Muscle of arm (tissue), 12 donors: ENCODE results near the gene RAPGEF3. TPM values are rescaled to one million over a fixed set of nuclear protein-coding genes. Genes with fewer than 3 reads are reported as not detected.

Source experiments
- DNase-seq: peaks from one replicate; pipeline ENCODE4 v3.0.0-alpha.2; 2013
- polyA plus RNA-seq, 12 donors: library from polyadenylated mRNA; unstranded; fragments of 120-200 nt; gene quantifications; one replicate each; pipeline ENCODE4 v1.2.1, GENCODE V29; 2013; ENCODE audit not compliant: insufficient read length in 12 of 12

Gene RAPGEF3
- polyA plus RNA-seq, 12 donors = 7.9 to 17.9 (median 11.0) TPM; not detected in 1

GRCh38 chr12:47722136-47722834 is 36.4 kb downstream of the RAPGEF3 start:
- no peak for DNase-seq

DNA sequence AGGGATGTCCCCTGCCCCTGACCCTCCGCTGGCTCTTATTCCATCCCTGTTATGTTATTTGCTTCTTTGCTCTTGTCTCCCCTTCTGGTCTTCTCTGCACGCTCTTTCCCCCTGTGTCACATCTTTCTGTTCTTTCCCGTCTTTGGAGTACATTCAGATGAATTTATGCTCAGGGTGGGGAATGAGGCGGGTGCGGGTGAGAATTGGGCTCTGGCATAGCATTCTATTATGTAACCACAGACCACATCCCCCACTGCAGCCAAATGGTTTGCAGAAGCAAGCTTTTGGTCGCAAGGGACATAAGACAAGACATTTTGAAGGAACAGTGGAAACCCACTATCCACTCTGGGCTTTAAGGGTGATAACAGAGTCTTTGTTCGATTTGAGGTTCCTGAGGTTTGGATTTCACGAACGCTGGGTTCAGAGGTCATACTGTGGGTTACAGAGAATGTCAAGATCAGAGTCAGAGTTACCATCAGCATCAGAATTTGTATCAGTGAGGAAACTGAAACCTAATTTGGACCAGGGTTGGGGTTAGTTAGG is 37.2 kb downstream of the RAPGEF3 start:
- no peak for DNase-seq

DNA sequence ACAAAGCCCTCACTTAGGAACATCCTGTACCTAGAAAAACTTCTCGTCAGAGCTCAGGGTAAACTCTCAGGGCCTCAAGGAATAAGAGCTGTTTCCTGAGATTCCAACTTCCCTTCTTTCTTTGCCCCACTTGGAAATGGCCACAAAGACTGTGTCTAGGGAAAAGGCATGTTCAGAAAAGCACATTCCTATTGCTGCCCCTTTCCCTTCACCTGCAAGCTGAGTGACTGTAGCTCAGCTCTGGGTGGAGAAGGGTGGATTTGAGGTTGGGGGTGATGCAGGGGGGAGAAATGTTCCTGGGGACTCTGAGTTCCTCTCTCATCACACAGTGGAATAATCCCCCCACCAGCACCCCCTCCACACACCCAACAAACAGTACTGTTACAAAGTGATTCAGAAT is 40.1 kb downstream of the RAPGEF3 start:
- DNase-seq = no peak

GRCh38 chr12:47717443-47718193 is 41.1 kb downstream of the RAPGEF3 start:
- DNase-seq = peak; percentile 84

DNA sequence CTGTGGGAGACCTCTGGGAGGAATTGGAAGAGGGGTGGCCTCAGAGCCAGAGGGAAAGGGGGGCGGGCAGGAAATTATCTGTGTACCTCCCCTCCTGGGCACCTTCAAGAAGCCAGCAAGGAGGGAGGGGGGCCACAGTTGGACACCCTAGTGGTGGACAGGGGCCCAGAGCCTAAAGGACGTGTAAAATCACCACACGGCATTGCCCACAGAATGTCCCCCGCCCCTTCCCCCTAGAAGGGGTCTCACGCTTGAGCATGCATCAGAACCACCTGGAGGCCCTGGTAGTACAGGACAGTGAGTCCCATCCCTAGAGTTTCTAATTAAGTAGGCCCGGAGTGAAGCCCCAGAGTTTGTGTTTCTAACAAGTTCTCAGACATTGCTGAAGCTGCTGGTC is 41.6 kb downstream of the RAPGEF3 start:
- no peak for DNase-seq

- no peak for DNase-seq
Observed at GRCh38 chr12:47715877-47716548, 42.7 kb downstream of the RAPGEF3 start.

- peak; percentile 87 for DNase-seq
Observed at GRCh38 chr12:47715393-47715876, 43.2 kb downstream of the RAPGEF3 start.

DNA sequence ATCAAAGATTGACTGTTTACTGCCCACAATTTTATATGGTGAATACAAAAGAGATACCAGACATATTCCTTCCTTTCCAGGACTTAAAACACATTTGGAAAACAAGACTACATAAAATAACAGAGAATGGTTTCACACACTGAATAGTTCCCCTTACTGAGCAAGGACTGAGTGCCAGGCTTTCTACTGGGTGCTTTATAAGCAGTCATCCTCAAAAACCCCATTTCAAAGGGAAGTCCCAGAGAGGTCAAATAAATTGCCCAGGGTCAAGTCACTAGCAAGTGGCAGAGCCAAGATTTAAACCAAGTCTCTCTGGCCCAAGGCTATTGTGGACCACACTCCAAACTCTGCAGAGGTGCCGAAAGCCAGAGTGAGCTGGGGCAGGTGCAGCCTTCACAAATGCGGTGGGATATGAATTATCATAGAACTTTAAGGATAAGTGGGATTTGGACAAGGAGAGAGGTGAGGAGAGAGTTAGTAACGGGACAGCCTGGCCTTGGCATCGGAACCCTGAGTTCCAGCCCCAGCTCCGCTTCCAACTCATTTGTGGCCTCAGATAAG is 43.8 kb downstream of the RAPGEF3 start:
- no peak for DNase-seq

DNA sequence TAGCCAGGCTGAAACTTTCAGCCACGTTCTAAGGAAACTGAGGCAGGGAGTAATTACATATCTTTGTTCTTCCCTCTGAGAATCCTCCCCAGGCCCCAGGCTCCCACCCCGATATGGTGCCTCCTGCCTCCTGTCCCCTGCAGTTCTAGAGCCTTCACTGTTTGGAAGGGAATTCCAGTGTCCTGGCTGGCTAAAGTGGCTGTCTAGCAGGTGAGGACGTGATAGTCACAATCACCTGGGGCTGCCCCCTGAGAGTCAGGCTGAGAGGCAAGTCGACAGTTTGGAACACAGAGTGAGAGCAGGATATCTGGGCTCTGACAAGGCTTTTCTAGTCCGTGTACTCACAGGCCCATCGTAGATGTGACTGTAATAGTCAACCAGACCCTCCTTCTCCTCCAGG is 46.5 kb downstream of the RAPGEF3 start:
- DNase-seq = no peak

DNA sequence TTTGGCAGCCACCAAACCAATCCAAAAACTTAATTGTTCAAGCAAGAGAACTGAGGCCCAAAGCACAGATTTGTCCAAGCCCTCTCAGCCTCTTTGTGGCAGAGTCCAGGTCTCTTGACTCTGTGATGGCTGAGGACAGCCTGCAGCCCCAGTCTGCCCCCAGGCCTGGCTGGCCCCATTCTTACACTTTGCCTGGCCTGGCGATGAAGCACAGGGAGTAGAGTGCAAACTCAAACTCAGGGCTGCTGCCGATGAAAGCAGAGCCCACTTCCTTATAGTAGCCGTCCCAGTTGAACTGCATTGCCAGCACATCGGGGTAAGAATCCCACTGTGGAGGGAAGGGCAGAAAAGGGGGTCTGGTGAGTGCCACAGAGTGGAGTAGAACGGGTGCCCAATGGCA is 47.2 kb downstream of the RAPGEF3 start:
- no peak for DNase-seq

- DNase-seq = no peak
Observed at GRCh38 chr12:47710278-47710677, 48.4 kb downstream of the RAPGEF3 start.

DNA sequence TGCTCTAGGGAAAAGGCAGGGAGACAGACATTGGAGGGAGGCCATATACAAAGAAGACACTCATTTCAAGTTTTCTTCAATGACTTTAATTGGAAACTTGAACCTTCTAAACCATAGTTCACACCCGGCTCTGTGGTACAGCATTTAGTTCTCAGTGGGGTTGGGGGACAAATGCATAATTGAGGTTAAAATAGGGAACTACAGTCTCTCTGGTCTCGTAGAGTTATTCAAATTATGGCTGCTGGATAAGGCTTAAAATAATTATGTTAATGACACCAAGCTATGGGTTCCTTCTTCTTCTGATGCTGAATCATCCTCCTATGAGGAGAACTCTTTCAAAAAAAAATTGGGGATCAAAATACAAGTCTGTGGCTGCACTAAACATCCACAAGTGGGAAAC is 49.0 kb downstream of the RAPGEF3 start:
- no peak for DNase-seq

GRCh38 chr12:47709237-47709636 is 49.4 kb downstream of the RAPGEF3 start:
- no peak for DNase-seq

GRCh38 chr12:47707905-47708543 is 50.7 kb downstream of the RAPGEF3 start:
- no peak for DNase-seq

GRCh38 chr12:47707355-47707754 is 51.3 kb downstream of the RAPGEF3 start:
- DNase-seq = no peak

DNA sequence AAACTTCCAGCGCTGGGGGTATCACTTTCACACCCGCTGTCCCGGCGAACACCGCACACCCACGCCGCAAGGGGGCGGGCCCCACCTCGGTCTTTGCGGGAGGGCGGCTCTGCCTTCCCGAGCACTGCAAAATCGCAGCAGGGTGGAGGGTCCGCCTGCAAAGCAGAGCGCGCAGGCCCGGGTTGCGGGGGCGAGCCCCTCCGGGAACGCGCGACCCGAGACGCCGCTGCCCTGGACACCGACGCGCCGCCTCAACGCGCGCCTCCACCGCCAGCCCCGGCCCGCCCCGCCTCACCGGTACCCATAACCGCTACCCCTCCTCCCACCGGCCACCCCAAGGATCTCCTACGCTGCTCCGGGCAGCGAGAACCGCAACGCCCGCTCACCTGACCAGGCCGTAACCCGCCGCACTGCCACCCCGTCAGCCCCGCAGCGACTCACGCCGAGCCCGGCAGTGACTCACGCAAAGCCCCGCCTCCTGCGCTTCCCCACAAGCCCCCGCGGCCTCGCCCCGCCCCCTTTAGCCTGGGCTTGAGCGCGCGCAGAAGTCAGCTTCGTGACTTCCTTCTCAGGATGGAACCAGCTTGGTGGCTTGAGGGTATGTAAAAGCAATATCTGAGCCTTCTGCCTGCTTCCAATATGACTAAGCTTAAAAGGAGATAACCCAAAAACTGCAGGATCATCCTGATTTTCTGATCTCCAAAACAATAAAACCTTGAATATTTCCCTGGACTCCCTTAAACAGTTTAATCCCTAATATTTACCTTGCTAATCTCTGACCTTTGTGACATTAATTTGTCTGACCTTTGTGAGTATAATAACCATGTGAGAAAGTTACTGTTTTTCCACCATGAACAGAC is 52.9 kb downstream of the RAPGEF3 start, which contains the start of gene RPAP3:
RPAP3 (minus strand) TSS at position 465 of the 860 bp plus-strand sequence. CDS start 3,190 bp downstream, outside the sequence.
- peak; percentile 95 for DNase-seq

DNA sequence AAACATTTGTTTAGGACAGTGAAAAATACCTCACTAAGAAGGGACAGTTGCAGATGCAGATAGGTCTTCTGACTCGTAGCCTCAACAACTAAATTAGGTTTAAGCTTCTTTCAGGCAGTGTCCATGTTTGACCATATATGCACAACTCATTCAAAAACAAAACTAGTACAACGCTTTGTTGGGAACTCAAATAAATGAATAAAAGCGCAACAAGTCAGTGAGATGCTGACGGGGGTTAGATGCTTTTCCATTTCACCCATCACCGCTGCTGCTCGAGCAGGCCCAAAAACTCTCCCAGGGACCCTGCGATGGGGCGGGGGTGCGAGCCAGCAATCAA is 53.5 kb downstream of the RAPGEF3 start:
- no peak for DNase-seq

DNA sequence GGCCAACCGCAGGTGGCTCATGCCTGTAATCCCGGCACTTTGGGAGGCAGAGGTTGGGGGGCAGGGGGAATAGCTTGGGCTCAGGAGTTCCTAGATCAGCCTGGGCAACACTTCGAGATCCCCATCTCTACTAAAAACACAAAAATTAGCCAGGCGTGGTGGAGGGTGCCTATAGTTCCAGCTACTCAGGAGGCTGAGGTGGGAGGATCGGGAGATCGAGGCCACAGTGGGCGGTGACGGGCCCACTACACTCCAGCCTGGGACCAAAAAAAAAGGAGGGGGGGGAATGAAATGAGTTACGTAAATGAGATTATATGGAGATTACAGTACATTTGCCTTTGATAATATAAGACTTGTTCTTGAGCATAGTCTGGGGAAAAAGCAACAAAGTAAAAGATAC is 54.0 kb downstream of the RAPGEF3 start:
- DNase-seq = no peak

GRCh38 chr12:47700263-47700662 is 58.4 kb downstream of the RAPGEF3 start:
- no peak for DNase-seq

DNA sequence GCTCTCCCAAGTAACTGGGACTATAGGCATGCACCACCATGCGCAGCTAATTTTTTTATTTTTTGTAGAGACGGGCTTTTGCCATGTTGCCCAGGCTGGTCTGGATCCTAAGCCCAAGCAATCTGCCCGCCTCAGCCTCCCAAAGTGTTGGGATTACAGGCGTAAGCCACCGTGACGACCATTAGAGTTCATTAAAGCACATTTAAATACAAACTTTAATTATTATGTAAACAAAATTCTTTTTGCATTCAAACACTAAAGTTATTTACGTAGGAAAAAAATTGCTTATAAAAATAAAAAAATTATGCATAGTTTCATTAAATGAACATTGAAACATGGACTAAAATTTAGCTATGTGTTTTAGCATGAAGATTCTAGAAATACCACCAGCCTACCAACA is 60.0 kb downstream of the RAPGEF3 start:
- no peak for DNase-seq

GRCh38 chr12:47698055-47698454 is 60.6 kb downstream of the RAPGEF3 start:
- no peak for DNase-seq
